Neural progenitor cell (in vitro differentiated cells): Measurements from ENCODE around the gene KCNC2. TPM values are rescaled to one million over a fixed set of nuclear protein-coding genes. Genes with fewer than 3 reads are reported as not detected.

Experiments
- DNase-seq: peaks from one replicate; pipeline ENCODE4 v3.0.0-alpha.2; 2016; ENCODE audit warnings: low spot score
- H2AFZ ChIP-seq: fragments of 200-600 bp; sonication (generic); replicated peaks from 2 replicates; pipeline ENCODE4 v1.6.1; 2016; ENCODE audit warnings: antibody characterized with exemption
- H3F3A ChIP-seq: fragments of 200-600 bp; sonication (generic); 2 replicates; pipeline ENCODE4 v1.6.1; 2016; ENCODE audit warnings: antibody characterized with exemption, low read depth
- H3K27ac ChIP-seq: fragments of 200-600 bp; sonication (generic); 2 replicates; pipeline ENCODE4 v1.5.1; 2016; ENCODE audit warnings: mild to moderate bottlenecking
- H3K27me3 ChIP-seq: fragments of 200-600 bp; sonication (generic); 2 replicates; pipeline ENCODE4 v1.6.1; 2016; ENCODE audit warnings: mild to moderate bottlenecking, moderate library complexity
- H3K36me3 ChIP-seq: fragments of 200-600 bp; sonication (generic); 2 replicates; pipeline ENCODE4 v1.5.1; 2016
- H3K4me1 ChIP-seq: fragments of 200-600 bp; sonication (generic); 2 replicates; pipeline ENCODE4 v1.6.1; 2016; ENCODE audit warnings: mixed run types
- H3K4me2 ChIP-seq: fragments of 200-600 bp; sonication (generic); 2 replicates; pipeline ENCODE4 v1.6.1; 2016
- H3K4me3 ChIP-seq: fragments of 200-600 bp; sonication (generic); 2 replicates; pipeline ENCODE4 v1.5.1; 2016
- H3K79me2 ChIP-seq: fragments of 200-600 bp; sonication (generic); 2 replicates; pipeline ENCODE4 v1.6.1; 2016; ENCODE audit warnings: low read depth
- H3K9ac ChIP-seq: fragments of 200-600 bp; sonication (generic); 2 replicates; pipeline ENCODE4 v1.6.1; 2016
- H3K9me3 ChIP-seq: fragments of 200-600 bp; sonication (generic); 2 replicates; pipeline ENCODE4 v1.5.1; 2016; ENCODE audit warnings: low read depth
- H4K20me1 ChIP-seq: fragments of 200-600 bp; sonication (generic); 2 replicates; pipeline ENCODE4 v1.6.1; 2016; ENCODE audit warnings: low read depth
- H3K27ac Mint-ChIP-seq: 3 replicates; pipeline ENCODE4 v1.8.0; 2021; ENCODE audit warnings: mixed read lengths
- H3K27me3 Mint-ChIP-seq: 2 replicates; pipeline ENCODE4 v1.8.0; 2022; ENCODE audit warnings: low read depth, mild to moderate bottlenecking, inconsistent platforms, moderate library complexity, mixed read lengths; ENCODE audit not compliant: insufficient read depth
- H3K36me3 Mint-ChIP-seq: 3 replicates; pipeline ENCODE4 v1.8.0; 2021; ENCODE audit warnings: mixed read lengths
- H3K4me1 Mint-ChIP-seq: 3 replicates; pipeline ENCODE4 v1.8.0; 2021; ENCODE audit warnings: mixed read lengths
- H3K4me3 Mint-ChIP-seq: 3 replicates; pipeline ENCODE4 v1.8.0; 2021; ENCODE audit warnings: mild to moderate bottlenecking, moderate library complexity, mixed read lengths
- H3K9me3 Mint-ChIP-seq: 3 replicates; pipeline ENCODE4 v1.8.0; 2020; ENCODE audit warnings: mixed read lengths
- CTCF ChIP-seq: fragments of 200-600 bp; sonication (generic); IDR thresholded peaks from 2 replicates; pipeline ENCODE4 v1.5.1; 2017; ENCODE audit warnings: antibody characterized with exemption, mild to moderate bottlenecking
- EZH2 ChIP-seq: fragments of 200-600 bp; sonication (generic); IDR thresholded peaks from 2 replicates; pipeline ENCODE4 v1.6.1; 2017; ENCODE audit warnings: antibody characterized with exemption, mild to moderate bottlenecking, moderate library complexity
- EZH2phosphoT487 ChIP-seq: fragments of 200-600 bp; sonication (generic); IDR thresholded peaks from 2 replicates; pipeline ENCODE4 v1.6.1; 2017; ENCODE audit warnings: antibody characterized with exemption
- total RNA-seq: library from RNA; depleted of rRNA; stranded (reverse); fragments of >200 nt; gene quantifications from 2 replicates; pipeline ENCODE4 v1.2.3, GENCODE V29; 2015; ENCODE audit warnings: low replicate concordance

KCNC2 gene
- total RNA-seq, 1 donor from 2014 or later = not detected

DNA sequence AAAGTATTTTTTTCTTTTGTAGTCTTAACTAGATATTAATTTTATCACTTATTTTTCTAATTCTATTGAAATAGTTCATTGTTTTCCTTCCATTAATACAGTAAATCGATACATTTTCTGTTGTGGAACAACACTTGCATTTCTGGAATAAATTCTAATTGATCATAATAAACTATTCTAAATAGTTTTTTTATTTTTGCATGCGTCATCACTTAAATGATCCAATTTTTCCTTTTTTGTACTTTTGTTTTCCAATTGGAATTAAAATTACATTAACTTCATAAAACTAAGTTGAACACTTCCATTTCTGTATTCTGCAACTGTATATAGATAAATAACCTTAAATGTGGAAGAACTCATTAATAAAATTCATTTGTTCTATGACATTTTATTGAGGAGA, 202.5 kb downstream of the KCNC2 start:
- Mint-ChIP-seq H3K36me3 (no peaks in the 10 kb centered on the region), H3K4me1 (peaks cover 3% of the 10 kb centered on the region), H3K27me3 (no peaks in the 10 kb centered on the region), H3K4me3 (no peak overlapping the region), H3K9me3 (peaks cover 2% of the 10 kb centered on the region), H3K27ac (no peak overlapping the region)
- Histone ChIP-seq H3K9ac (no peak overlapping the region), H3F3A (no peaks in the 10 kb centered on the region), H3K27ac (no peak overlapping the region), H4K20me1 (no peaks in the 10 kb centered on the region), H3K36me3 (no peaks in the 10 kb centered on the region), H3K79me2 (no peaks in the 10 kb centered on the region), H3K4me1 (no peaks in the 10 kb centered on the region), H3K9me3 (no peaks in the 10 kb centered on the region), H3K27me3 (no peaks in the 10 kb centered on the region), H3K4me2 (no peak overlapping the region), H2AFZ (no peak overlapping the region), H3K4me3 (no peak overlapping the region)
- no peak for TF ChIP-seq EZH2phosphoT487
- no peak for TF ChIP-seq EZH2
- no peak for TF ChIP-seq CTCF
- no peak for DNase-seq

GRCh38 chr12:75000120-75000519, 209.5 kb downstream of the KCNC2 start:
- no peak overlapping the region for H3K27ac Mint-ChIP-seq

DNA sequence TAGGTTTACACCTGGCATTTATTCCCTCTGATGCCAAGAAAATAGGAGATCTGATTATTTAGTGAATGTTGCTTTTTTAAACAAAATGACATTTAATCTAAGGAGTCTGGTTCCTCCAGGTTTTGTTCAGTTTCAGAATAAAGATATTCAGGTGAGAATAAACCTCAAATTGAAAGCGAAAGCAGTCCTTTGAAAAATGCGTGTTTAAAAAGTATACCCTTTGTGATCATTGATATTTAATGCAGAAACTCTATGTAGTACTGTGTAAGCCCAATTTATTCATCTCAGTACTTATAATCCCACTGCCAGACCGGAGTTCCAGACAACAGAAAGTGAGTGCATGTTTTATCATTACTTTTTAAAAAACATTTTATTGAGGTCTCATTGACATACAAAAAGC, 210.2 kb downstream of the KCNC2 start:
- Histone ChIP-seq H3K4me1 (peaks cover 6% of the 10 kb centered on the region), H3K9ac (no peak overlapping the region), H4K20me1 (no peaks in the 10 kb centered on the region), H3K27me3 (no peaks in the 10 kb centered on the region), H3K4me2 (no peak overlapping the region), H3K27ac (no peak overlapping the region), H3K79me2 (no peaks in the 10 kb centered on the region), H3K4me3 (no peak overlapping the region), H3F3A (no peaks in the 10 kb centered on the region), H3K36me3 (no peaks in the 10 kb centered on the region), H3K9me3 (no peaks in the 10 kb centered on the region), H2AFZ (no peak overlapping the region)
- peaks cover 3% of the 10 kb centered on the region for H3K4me1 Mint-ChIP-seq
- H3K4me3 Mint-ChIP-seq = no peak overlapping the region
- no peak overlapping the region for H3K27ac Mint-ChIP-seq
- no peak for DNase-seq
- peaks cover 2% of the 10 kb centered on the region for H3K9me3 Mint-ChIP-seq
- TF ChIP-seq EZH2 (no peak), EZH2phosphoT487 (no peak), CTCF (no peak)
- no peaks in the 10 kb centered on the region for H3K27me3 Mint-ChIP-seq
- H3K36me3 Mint-ChIP-seq = no peaks in the 10 kb centered on the region

More at GRCh38 chr12:75000120-75000519, 209.5 kb downstream of the KCNC2 start:
- Histone ChIP-seq H3K4me3 (no peak overlapping the region), H3K4me2 (no peak overlapping the region), H3K36me3 (no peaks in the 10 kb centered on the region), H3K27me3 (no peaks in the 10 kb centered on the region), H3K27ac (no peak overlapping the region), H4K20me1 (no peaks in the 10 kb centered on the region), H3K9me3 (no peaks in the 10 kb centered on the region), H3K4me1 (no peaks in the 10 kb centered on the region), H2AFZ (no peak overlapping the region), H3K9ac (no peak overlapping the region), H3F3A (no peaks in the 10 kb centered on the region), H3K79me2 (no peaks in the 10 kb centered on the region)
- H3K4me3 Mint-ChIP-seq = no peak overlapping the region
- H3K36me3 Mint-ChIP-seq = no peaks in the 10 kb centered on the region
- no peaks in the 10 kb centered on the region for H3K27me3 Mint-ChIP-seq
- TF ChIP-seq EZH2 = no peak
- no peak for DNase-seq
- H3K4me1 Mint-ChIP-seq = no peaks in the 10 kb centered on the region
- H3K9me3 Mint-ChIP-seq = peaks cover 2% of the 10 kb centered on the region

Other genes with a start within 250 kb of the KCNC2 start
- gene CAPS2, start 120.5 kb upstream of the KCNC2 start, total RNA-seq = 14.4 and 20.1 TPM in 2 replicates
- gene GLIPR1L1, start 124.8 kb upstream of the KCNC2 start, total RNA-seq = not detected in 2 replicates
- 0.31 TPM in 1 of 2 replicates, not detected in the other for gene GLIPR1L2, start 181.2 kb upstream of the KCNC2 start, total RNA-seq